HG02884 (cell line): ENCODE measurements around the gene RHOV.

Experiments
- ATAC-seq: cut with Tn5 transposase; IDR thresholded peaks from one replicate; pipeline ENCODE4 v1.9.1; 2021; ENCODE audit warnings: mild to moderate bottlenecking, moderate library complexity; ENCODE audit not compliant: unreplicated experiment

The RHOV gene

DNA sequence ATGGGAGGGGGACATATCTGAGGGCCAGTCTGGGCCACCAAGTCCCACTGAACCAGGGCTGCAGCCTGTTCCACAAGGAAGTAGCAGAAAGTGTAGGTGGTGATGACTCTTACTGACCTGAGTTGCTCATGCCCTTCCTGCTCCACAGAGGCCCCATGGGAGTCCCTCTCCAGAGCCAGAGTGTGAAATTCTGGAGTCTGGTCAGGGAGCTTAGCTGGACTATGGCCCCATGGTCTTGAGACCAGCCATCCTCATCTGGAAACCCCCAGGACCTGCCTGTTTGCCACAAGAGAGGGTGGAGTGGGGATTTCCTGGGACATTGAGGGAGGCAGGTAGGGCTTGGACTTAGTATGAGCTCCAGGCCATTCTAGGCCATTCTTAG lies 27.2 kb downstream of the RHOV start:
- no peak for ATAC-seq

DNA sequence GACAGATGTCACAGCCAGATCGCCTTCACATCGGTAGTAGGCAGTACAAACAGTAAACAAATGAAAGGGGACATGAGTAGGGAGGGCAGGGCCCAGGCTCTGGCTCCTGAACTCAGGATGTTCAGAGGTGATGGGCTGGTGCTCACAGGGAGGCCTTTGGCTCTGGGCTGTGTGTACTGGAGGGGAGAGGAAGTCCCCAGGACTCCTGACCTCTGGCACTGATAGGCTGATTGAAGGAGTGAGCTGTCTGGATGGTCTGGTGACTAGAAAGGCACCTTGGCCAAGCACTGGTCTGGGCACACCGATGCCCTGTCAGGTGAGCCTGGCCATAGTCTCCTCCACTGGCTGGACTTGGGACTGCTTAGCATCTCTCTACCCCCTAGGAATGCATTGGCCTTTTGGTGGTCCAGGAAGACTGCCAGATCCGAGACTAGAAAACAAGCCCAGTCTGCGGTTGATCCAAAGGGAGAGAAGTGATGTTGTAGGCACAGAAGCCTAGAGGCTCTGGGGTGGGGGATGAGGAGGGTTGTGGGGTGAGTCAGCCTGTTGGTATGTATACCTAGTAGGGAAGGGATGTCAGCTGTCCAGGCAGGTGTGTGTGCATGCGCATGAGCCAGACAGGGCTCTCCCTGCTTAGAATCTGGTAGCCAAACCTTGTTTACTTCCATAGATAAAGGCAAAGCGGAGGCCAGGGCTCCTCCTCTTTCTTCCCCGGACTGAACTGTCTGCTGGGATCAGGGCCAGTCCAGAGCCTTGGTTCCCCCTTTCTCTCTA lies 28.3 kb downstream of the RHOV start:
- ATAC-seq: no peak

DNA sequence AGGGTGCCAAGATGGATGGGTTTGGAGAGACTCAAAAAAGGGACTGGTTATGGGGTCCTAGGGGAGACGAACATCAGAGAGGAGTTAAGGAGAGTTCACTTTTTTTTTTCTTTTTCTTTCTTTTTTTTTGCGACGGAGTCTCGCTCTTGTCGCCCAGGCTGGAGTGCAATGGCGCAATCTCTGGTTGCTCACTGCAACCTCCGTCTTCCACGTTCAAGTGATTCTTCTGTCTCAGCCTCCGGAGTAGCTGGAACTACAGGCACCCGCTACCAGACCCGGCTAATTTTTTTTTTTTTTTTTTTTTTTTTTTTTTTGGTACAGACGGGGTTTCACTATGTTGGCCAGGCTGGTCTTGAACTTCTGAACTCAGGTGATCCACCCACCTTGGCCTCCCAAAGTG lies 29.0 kb downstream of the RHOV start:
- no peak for ATAC-seq

DNA sequence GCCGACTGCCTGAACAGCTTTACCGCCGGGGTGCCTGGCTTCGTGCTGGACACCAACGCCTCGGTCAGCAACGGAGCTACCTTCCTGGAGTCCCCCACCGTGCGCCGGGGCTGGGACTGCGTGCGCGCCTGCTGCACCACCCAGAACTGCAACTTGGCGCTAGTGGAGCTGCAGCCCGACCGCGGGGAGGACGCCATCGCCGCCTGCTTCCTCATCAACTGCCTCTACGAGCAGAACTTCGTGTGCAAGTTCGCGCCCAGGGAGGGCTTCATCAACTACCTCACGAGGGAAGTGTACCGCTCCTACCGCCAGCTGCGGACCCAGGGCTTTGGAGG lies 29.4 kb downstream of the RHOV start:
- ATAC-seq: no peak

DNA sequence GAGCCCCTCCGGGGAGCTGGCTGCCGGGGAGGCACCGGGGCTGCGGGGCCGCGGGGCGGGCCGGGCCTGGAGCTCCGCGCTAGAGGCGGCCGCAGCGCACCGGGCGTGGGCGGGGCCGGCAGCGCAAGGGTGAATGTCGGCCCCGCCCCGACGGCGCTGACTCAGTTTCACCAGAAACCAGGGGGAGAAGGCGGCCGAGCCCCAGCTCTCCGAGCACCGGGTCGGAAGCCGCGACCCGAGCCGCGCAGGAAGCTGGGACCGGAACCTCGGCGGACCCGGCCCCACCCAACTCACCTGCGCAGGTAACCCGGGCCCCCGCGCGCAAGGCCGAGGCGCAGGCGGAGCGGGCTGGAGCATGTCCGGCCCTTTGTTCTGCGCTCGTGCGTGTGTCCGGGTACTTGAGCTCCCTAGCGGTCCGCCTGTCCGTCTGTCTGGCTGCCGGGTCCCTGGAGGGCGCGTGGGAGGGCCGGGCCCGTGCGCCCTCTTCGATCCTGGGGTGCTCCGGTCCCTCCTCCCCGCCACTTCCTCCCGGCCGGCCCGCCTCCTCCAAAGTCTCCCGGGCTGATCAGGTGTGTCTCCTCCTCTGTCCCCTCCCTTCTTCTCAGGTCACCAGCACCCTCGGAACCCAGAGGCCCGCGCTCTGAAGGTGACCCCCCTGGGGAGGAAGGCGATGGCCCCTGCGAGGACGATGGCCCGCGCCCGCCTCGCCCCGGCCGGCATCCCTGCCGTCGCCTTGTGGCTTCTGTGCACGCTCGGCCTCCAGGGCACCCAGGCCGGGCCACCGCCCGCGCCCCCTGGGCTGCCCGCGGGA lies 29.9 kb downstream of the RHOV start, which contains the start of gene SPINT1:
SPINT1 (plus strand) TSS at position 164 of the 811 bp plus-strand sequence; CDS start at position 671, 507 bp downstream.
- no peak for ATAC-seq

DNA sequence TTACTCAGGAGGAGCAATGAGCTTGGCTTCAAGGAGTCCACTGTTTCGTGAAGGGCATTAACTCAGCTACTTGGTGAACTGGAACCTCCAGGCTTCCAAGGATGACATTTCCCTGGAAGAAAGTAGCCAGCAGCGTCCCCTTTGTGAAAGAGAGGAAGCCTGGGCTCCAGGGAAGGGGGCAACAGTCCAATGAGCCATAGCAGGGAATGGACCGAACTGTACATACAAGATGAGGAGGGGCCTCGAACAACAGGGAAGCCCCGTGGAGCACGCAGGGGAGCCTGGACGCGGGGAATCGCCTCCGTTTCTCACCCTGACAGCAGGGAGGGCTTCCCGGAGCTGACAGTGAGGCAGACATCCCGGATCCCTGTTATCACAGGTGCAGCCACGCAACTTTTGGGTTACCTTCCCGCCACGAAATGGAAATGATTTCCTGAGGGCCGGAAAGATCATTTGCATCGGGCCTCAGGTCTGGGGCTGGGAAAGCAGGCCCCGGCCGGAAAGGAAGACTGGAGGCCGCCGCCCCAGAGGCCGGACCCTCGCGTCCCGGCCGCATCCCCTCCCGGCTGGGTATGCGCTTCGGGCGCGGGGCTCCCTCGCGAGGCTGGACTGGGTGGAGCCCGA lies 30.7 kb downstream of the RHOV start:
- no peak for ATAC-seq

DNA sequence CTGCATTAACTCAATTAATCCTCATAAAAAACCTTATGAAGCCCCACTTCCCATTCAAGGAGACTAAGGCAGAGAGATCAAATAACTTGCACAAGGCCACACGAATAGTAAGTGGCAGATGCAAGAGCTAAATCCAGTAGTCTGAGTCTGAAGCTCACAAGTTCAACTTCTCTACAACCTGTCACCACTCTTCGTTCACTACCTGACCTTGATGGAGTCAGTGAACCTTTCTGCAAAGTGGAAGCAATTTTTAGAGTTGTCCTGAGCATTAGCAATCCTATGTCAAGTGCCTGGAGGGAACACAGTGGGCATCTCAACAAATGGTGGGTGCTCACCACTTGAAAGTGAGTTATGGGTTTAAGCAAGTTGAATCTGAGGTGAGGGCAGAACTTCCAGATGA lies 32.3 kb downstream of the RHOV start:
- no peak for ATAC-seq

DNA sequence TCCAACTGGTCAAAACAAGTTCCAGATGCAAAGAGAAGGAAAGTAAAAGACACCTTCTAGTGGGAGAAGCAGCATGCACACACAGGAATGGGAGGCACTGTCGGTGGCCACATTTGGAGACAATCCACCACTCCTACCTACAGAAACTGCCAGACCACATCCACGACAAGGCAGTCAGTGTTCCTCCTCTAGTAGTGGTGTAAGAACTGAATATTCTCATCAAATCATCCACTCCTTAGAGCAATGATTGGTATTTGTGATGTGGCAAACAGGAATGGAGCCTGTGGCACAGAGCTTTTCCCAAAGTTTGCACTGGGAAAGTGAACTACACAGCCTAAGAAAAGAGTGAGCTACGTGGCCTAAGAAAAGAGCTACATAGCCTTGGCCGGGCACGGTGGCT lies 35.3 kb downstream of the RHOV start:
- ATAC-seq: no peak

DNA sequence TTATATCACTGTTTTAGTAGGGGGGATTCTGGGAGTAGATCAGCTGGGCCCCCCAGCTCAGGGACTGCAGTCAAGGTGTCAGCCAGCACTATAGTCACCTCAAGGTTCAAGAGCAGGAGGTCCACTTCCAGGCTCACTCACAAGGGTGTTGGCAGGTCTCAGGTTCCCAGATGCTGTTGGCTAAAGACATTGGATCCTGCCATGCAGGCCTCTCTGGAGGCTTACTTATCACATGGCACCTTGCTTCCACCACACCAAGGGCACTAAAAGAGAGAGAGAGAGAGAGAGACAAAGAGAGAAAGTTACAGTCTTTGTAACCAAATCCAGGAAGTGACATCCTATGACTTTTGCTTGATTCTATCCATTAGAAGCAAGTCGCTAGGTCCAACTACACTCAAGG lies 38.0 kb downstream of the RHOV start:
- no peak for ATAC-seq

DNA sequence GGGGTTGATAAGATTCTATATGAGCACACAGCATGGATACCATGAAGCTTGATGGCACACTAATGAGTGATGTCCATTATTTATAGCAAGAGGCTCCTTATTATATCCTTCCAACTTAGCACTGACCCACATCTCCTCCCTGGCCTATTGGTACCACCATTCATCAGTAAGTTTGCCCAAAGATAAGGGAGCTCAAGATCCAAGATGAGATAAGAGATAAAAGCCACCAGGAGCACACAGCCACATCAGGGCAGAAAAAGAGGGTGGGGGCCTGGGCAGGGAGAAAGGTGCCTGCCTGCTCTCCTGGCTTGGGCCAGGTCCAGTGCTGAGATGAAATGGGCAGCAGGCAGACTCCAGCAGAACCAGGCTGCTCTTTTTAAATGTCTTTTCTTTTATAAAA lies 41.1 kb downstream of the RHOV start:
- no peak for ATAC-seq

DNA sequence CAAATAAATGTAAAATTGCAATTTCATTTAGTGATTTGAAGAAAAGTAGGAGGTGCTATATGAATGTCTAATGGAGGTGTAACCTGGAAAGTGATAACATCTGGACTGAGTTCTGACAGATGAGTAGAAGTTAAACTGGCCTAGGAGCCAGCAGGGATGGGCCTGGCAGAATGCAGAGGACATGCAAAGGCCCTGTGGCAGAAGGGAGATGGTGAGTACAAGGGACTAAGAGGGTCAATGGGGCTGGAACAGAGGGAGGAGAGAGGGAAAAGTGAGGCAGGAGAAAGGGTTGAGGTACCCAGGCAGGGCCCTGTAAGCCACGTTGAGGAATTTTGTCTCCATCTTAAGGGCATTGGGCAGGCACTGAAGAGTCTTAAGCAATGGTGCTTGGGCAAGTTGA lies 42.2 kb downstream of the RHOV start:
- no peak for ATAC-seq

DNA sequence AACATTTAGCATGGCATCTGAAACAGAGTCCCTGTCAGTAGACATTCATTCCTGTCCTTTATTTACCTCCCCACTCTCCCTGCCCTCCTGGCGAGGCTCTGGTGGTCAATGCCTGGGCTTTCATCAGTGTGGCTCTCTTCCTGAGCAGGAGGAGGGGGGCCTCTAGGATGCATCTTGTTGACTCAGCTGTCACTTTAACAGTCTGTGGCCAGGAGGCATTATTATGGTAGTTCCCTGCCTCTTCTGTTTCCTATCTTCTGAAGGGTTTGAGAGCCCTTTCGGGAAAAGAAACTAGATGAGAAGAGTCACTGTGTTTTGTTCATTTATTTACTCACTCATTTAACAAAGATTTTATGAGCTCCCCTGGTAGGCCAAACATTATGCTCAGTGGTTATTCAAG lies 43.1 kb downstream of the RHOV start:
- ATAC-seq: no peak

DNA sequence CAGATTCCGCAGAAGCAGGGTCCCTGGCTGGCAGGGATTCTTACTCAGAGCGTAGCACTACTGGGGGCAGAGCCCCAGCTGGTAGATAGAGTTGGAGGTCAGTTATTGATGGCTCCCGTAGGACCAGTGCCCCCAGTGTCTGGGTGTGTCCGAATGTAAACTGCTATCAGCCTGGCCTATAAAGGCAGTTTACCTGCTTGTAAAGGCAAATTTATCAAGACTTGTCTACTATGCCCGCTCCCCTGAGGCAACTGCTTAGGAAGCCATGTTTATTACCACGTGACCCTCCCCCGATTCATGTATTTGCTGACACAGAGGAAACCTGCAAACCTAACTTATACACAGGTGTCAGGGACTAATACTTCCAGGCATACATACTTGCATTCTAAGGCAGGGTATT lies 44.9 kb downstream of the RHOV start:
- no peak for ATAC-seq

DNA sequence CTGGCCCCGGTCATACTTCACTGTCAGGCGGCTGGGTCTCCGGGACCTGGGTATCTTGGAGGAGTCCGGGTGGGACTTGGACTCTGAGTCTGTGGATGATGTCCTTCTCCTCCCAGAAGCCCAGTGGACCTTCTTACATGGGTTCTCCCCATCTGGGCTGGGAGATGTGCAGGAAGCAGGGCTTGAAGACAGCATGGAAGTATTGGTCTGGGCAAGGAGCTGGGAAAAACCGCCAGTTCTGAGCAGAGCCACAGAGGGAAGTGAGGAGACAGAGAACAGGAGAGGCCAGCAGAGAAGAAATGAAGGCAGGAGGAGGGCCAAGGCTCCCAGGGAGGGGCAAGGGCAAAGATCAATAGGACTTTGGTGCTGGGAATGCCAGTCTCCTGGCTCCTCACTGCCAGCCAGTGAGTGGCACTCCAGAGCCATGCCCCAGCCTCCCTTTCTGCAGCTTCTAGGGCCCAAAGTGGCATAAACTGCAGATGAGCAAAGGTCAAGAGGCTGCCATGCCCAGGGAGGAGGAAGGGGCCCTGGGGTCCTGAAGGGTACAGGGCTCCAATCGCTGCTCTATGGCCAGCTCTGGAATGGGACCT lies 45.5 kb downstream of the RHOV start, which contains the start of gene PPP1R14D:
PPP1R14D (minus strand) TSS at position 262 of the 590 bp plus-strand sequence; CDS start at position 195, 67 bp downstream.
- ATAC-seq: no peak

DNA sequence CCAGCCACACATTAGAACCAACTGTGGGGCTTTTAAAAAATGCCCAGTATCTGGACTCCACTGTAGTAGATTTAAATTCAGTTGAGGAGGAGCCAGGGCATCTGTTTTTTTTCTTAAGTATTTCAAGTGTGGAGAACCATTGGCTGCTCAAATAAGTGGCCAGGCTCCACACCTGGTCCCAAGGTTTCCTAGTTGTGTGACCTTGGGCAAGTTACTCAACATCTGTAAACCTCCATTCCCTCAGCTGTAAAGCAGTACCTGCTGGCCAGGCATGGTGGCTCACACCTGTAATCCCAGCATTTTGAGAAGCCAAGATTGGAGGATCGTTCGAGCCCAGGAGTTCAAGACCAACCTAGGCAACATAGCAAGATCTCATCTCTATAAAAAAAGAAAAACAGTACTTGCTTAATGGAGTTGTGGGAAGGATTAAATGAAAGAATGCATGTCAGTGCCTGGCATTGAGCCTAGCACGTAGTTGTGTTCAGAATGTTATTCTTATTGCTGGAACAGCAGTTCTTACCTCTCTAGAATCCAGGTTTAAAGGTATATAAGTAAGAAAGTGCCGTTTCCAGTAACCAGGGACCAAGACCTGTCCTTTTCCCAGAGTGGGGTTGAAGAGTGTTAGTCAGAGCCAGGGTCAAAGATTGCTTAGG lies 47.5 kb downstream of the RHOV start:
- ATAC-seq: no peak

DNA sequence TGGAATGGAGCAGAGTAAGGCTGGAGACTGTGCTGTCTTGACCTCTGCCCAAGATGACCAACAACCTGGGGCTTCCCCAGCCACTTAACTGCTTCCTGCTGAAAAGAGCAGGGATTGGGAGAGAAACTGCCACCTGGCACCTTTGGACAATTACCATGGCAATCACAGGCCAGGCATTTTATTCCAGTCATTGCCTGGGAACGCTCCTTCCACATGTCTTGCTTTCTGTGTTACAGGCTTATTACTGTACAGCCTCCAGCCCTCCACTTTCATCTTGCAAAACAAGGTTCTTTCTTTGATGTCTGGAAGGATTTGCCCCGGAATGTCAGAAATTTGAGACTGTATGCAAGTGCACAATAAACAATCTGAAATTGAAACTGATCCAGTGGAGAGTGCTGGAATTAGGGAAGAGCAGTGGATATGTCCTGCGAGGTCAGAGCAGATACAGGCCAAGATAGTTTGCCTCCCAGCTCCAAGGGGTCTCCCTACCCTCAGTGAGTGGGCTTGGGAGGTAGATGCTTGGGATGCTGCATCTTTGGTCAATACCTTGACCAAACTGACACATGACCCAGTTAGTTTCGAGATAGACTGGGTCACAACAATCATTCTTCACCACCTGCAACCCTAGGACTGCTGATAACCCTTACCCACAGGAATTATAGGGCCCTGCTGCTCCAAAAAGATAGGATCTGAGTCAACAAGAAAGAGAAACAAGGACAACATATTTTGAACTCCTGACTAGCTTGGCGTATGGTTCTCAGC lies 48.2 kb downstream of the RHOV start:
- ATAC-seq: no peak

DNA sequence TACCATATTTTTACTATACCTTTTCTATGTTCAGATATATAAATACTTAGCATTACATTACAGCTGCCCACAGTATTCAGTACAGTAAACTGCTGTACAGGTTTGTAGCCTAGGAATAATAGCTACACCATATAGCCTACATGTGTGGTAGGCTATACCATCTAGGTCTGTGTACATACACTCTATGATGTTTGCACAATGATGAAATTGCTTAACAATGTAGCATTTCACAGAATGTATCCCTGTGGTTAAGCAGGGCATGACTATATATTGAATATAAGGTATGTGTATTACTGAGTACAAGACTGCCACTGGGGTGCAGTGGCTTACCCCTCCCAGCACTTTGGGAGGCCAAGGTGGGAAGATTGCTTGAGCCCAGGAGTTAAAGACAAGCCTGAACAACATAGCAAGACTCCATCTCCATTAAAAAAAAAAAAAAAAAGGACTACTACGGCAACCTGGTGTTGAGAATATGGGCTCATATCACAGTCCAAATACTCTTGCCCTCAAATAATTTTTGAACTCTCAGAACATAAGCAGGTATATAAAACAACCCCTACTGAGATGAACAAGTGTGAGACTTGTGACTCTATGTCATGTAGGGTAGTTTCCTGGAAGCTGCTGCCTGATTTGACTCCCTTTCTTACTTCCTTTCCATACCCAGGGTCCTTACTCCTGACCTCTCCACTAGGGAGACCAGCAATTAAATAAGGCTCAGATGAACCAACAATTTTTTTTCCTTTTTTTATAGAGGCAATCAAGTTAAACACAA lies 50.3 kb downstream of the RHOV start:
- no peak for ATAC-seq
